ENCODE results near the gene DDX39A.
A peak's percentile ranks its signal among the peaks of the same experiment; 100 is the strongest.
"Not testable (repeated sequence)": the region's sequence is repeated elsewhere in the genome, so short reads cannot be mapped to it uniquely, and the experiment has no call there.

Gene DDX39A

DNA sequence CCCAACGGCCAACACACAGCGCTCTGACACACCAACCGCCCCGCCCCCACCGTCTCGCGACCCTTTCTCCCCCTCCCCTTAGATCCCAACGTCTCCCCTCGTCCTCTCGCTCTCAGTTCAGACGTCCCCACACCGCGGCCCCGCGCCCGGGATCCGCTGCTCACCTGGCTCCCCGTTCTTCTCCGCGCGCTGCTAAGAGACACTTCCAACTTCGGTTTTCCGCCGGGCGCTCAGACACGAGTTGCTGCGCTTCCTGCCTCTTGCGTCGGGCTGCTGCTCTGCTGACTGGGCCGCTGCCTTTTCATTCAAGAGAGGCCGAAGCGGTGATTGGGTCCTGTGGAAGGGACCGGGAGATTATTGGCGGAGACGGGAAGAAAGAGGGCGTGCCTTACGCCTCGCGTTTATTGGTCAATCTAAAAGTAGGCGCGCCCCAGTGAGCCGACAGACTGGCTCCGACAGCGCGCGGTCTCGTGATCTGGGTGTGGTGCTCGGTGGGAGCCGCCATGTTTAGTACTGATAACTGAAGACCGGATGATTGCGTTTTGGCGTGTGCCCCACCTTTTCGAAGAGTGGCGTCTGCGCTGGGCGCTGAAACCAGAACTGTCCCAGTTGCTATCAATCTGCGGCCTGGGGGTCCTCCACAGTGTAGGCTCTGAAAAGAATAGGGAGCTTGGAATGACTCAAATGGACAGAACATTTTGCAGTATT is at the start of gene DDX39A:
Gene DDX39A, minus strand, starts transcription at position 236 of the 708 bp plus-strand sequence. CDS start 6,121 bp downstream, outside the sequence.
- DNase-seq = peak; percentile 99

- DNase-seq = no peak
These were observed 48.7 kb upstream of the DDX39A start for GRCh38 chr19:14467816-14468215.

DNA sequence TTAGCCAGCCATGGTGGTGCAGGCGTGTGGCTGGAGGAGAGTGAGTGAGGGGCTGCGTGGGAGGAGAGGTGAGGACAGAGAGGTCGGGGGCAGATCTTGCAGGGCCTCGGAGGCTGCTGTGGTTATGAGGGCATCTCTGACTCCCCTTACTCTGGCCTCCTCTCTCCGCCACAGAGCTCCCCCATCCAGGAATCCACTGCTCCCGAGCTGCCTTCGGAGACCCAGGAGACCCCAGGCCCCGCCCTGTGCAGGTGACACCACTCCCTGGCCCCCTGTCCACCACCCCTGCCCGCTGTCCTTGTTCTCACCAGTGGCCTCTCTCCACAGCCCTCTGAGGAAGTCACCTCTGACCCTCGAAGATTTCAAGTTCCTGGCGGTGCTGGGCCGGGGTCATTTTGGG is 48.2 kb upstream of the DDX39A start:
- DNase-seq = no peak

DNA sequence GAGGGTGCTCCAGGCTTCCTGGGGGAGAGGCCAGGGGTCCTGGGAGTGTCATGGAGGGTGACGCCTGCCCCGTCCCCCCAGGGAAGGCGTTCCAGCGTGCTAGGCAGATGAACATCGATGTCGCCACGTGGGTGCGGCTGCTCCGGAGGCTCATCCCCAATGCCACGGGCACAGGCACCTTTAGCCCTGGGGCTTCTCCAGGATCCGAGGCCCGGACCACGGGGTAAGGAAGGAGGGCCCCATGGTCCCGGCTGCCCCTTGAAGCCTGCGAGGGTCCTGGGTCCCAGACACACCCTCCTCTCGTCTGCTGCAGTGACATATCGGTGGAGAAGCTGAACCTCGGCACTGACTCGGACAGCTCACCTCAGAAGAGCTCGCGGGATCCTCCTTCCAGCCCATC is 44.6 kb upstream of the DDX39A start:
- DNase-seq = no peak

DNA sequence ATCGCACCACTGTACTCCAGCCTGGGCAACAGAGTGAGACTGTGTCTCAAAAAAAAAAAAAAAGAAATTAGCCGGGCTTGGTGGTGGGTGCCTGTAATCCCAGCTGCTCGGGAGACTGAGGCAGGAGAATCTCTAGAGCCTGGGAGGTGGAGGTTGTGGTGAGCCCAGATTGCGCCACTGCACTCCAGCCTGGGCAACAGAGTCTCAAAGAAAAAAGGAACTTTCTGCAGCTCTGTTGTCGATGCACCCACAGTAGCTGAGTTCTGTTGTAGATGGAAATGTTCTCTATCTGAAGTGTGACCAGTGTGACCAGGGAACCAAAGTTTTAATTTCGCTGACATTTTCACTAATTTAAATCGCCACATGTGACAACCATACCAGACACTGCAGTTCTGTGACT is 43.3 kb upstream of the DDX39A start:
- not testable (repeated sequence) for DNase-seq

DNA sequence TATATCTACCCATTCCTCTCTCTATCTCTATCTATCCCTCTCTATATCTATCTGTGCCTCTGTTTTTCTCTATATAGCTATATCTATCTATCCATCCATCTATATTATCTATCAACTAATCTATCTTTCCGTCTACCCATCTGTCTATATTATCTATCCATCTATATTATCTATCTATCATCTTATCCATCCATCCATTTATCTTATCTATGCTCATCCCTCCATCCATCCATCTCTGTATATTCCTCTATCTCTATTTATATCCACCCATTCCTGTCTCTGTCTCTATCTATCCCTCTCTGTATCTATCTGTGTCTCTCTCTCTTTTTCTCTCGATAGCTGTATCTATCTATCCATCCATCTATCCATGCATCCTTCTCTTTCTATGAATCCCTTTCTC is 41.8 kb upstream of the DDX39A start:
- no peak for DNase-seq

- DNase-seq = no peak
These were observed 40.6 kb upstream of the DDX39A start for GRCh38 chr19:14459703-14460102.

- DNase-seq = not testable (repeated sequence)
These were observed 33.2 kb upstream of the DDX39A start for GRCh38 chr19:14452303-14452702.

DNA sequence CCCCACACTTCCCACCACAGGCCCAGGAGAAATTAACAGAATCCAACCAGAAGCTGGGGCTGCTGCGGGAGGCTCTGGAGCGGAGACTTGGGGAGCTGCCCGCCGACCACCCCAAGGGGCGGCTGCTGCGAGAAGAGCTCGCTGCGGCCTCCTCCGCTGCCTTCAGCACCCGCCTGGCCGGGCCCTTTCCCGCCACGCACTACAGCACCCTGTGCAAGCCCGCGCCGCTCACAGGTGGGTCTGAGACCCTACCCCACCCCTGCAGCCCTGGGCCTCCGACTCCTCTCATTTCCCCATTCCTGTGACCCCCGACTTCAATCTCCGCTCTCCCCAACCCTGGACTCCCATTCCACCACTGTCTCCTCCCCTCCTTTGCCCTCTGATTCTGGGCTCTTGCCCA is 31.7 kb upstream of the DDX39A start:
- no peak for DNase-seq

DNA sequence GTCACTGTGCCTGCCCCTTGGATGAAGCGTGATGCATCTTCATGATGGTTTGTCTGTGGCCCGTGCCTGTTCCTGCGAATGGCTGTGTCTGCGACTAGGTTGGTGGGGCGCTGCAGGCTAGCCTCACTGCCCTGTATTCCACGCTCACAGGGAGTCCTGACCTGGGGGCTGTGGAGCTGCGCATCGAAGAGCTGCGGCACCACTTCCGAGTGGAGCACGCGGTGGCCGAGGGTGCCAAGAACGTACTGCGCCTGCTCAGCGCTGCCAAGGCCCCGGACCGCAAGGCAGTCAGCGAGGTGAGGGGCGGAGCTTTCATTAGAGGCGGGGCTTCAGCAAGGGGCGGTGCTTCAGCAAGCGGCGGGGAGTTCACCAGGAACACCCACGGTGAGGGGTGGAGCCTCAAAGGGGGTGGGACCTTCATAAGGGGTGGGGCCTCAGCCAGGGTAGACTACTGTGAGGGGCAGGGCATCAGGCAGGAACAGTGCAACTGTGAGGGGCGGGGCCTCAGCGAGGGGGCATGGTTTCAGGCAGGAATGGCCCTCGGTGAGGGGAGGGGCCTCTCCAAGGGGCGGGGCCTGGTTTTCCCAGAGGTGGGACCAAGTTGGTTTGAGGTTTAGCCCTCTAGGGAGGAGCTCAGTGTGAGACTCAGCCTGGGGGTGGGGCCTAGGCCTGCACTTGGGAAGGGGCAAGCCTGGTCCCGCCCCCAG is 31.2 kb upstream of the DDX39A start:
- no peak for DNase-seq

DNA sequence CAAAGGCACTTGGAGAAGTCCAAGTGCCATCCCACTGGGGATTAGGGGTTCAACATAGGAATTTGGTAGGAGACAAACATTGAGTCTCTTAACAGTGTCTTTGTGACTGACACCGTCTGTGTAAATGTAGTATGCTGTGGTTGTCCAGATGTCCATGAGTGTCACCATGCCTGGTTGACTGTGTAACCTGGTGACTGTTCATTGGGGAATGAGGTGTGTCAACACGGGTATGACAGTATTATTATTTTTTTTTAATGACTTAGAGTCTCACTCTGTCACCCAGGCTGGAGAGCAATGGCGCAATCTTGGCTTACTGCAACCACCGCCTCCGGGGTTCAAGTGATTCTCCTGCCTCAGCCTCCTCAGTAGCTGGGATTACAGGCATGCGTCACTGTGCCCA is 30.2 kb upstream of the DDX39A start:
- DNase-seq = no peak

DNA sequence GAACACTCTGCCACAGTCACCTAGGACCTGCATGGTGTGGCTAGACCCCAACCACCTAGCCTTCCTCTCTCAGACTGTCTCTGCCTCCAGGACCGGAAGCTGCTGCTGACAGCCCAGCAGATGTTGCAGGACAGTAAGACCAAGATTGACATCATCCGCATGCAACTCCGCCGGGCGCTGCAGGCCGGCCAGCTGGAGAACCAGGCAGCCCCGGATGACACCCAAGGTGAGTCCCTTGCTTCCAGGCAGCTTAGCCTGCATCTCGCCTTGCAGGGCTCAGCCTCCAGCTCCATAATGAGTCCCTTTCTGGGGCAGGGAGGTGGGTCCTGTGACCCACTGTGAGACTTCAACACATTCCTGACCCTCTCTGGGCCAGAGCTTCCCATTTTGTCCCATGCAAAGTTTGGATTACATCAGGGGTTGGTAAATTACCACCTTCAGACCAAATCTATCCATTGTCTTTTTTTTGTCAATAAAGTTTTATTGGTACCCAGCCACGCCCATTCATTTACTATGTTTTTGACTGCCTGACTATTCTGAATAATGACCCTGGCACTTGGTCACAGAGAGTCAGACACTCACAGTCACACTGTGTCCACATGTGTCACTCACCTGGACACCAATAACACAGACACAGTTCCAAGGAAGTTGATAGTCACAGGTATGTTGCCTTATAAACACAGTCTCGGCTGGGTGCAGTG is 27.3 kb upstream of the DDX39A start:
- DNase-seq = no peak

- DNase-seq = no peak
These were observed 24.6 kb upstream of the DDX39A start for GRCh38 chr19:14443632-14444216.

DNA sequence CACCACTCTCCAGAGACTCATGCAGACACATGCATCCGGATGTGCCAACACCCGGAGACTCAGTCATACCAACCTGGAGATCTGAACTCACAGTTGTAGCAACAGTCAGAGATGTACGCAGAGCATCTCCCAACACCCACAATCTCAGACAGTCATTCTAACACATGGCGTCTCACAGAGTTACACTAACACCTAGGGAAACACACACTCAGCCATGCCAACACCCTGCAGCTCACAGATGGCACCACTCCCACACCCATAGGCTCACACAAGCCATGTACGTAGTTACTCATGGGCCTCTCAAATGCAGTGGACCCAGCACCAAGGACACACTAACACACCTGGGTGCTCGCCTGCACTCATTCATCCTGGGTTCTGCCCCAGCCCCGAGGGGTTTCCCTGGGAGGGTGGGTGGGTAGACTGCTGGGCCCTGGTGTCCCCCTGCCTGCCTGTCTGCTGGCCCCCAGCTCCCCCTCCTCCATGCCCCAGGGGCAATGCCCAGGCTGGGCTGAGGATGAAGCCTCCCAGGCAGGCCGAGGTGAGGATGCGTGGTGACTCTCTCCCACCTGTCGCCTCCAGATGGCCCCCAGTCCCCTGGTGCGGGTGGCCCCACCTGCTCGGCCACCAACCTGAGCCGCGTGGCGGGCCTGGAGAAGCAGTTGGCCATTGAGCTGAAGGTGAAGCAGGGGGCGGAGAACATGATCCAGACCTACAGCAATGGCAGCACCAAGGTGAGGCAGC is 23.9 kb upstream of the DDX39A start:
- no peak for DNase-seq

GRCh38 chr19:14441041-14441938 is 22.1 kb upstream of the DDX39A start:
- no peak for DNase-seq

GRCh38 chr19:14440049-14440448 is 20.9 kb upstream of the DDX39A start:
- no peak for DNase-seq

DNA sequence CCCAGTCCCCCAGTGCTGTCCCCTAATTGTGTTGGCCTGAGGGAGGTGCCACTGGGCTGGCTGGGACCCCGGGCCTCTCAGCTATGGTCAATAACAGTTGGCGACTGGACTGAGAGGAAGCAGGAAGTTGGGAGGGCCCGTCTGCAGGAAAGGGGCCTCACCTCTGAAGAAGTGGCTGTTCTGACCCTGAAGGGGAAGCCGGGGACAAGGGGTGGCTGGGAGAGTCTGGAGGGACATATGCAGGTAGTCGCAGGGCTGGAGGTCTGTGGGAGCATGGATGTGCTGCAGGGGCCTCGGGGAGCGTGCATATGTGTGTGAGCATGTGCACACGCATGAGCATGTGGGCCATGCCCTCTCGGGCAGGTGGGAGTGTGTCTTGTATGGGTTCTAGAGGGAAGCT is 19.9 kb upstream of the DDX39A start:
- no peak for DNase-seq

- no peak for DNase-seq
These were observed 18.5 kb upstream of the DDX39A start for GRCh38 chr19:14437578-14438140.

DNA sequence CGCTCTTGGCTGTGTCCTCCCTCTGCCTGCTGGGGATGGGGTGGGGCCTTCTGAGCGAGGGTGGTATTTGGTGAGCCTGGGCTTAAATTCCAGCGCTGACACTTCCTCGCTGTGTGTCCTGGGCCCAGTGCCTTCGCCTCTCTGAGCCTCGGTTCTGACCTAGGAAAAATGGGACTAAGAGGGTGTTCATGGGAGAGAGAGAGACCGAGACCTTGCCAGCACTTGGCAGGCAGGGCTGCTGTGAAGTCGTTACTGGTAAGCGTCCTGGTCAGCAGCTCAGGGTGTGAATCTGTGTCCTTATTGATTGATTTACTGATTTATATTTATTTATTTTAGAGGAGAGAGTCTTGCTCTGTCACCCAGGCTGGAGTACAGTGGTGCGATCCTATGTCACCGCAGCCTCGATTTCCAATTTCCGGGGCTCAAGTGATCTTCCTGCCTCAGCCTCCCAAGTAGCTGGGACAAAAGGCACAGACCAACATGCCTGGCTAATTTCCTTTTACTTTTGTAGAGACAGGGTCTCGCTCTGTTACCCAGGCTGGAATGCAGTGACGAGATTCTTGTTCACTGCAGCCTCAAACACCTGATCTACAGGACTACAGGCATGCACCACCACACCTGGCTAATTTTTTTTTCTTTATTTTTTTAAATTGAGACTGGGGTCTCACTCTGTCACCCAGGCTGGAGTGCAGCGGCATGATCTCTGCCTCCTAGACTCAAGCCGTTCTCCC is 16.3 kb upstream of the DDX39A start:
- DNase-seq = no peak

DNA sequence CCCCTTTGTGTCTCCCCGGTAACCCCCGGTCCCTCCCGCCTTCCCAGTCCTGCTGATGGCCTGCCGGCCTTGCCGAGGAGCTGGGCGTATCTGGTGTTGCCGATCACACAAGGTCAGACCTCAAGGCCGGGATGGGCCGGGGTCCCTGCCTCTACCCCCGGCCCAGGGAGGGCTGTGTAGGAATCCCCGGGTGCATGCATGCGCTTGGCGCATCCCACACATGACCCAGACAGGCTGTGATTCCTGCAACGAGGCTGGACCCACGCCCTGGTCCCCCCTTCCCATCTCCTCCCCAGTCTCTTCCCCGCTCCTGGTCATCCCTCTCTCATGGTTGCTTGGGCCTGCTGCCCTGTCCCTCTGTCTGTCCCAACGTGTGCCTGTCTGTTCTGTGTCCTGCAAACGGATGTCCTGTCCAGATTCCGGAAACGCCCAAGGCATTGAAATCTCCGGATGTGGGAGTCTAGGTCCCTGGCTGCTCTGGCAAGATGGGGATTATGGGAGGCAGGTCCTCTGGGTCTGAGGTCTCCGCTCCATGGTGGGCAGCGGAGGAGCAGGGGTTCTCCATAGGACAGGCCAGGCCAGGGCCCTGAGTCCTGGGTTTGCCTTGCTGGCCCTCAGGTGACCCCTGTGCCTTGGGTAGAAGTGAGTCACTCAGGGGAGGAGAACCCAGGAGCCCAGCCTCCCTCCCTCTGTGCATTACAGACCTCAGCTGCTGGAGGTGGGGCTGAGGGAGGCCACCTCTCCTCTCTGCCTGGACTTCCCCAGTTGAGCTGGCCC is 15.6 kb upstream of the DDX39A start:
- DNase-seq = peak; percentile 26
